SKM-1 (cell line): ENCODE data around the gene AGRN.
"Not testable (repeated sequence)": the region's sequence is repeated elsewhere in the genome, so short reads cannot be mapped to it uniquely, and the experiment has no call there.

Experiments used
- DNase-seq: peaks from one replicate; lab custom pipeline; 2025; ENCODE audit not compliant: unreplicated experiment; lab: John Stamatoyannopoulos, UW

AGRN gene

DNA sequence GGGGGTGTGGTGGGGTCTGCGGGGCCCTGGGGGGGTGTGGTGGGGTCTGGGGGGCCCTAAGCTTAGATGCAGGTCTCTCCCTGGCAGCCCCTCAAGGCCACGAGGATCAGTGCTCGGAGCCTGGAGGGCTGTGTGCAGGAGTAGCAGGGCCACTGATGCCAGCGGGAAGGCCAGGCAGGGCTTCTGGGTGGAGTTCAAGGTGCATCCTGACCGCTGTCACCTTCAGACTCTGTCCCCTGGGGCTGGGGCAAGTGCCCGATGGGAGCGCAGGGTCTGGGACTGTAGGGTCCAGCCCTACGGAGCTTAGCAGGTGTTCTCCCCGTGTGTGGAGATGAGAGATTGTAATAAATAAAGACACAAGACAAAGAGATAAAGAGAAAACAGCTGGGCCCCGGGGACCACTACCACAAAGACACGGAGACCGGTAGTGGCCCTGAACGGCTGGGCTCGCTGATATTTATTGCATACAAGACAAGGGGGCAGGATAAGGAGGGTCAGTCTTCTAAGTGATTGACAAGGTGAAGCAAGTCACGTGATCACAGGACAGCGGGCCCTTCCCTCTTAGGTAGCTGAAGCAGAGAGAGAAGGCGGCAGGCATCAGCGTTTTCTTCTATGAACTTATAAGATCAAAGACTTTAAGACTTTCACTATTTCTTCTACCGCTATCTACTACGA lies 45.5 kb downstream of the AGRN start:
- no peak for DNase-seq

- not testable (repeated sequence) for DNase-seq
These were observed 46.0 kb downstream of the AGRN start for GRCh38 chr1:1065940-1066304.

- DNase-seq, result no peak
These were observed 46.7 kb downstream of the AGRN start for GRCh38 chr1:1066403-1067283.

GRCh38 chr1:1067284-1067859 lies 47.5 kb downstream of the AGRN start:
- no peak for DNase-seq

DNA sequence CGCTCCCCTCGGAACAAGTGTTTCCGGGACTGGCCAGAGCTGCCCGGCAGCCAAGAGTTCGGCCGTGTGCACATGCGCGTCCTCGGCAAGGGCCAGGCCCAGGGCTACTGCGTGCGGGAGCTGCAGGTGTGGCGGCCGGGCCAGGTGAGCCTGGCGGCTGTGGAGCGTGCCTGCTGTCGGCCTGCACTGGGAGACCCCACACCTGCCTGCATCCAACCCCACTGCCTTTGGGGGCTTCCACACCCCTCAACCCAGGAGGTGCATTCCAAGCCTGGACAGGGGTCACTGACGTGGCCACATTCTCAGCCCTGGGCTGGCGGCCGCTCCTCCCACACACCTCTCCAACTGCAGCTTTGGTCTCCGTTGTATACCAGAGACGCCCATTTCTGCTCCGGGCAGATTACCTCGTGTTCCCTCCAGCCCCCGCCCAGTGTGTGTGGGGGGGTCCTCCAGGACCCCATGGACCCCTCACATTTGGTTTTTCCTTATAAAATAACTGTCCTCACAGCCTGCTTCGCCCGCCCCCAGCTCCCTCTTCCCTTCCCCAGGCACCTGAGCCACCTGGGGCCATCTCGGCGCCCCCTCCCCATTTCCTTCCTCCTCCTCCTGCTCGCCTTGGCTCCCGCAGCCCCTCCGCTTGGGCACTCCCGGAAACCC lies 48.1 kb downstream of the AGRN start:
- DNase-seq, result no peak

GRCh38 chr1:1068517-1069055 lies 48.7 kb downstream of the AGRN start:
- DNase-seq, result no peak

- no peak for DNase-seq
These were observed 49.3 kb downstream of the AGRN start for GRCh38 chr1:1069056-1069710.

- no peak for DNase-seq
These were observed 50.1 kb downstream of the AGRN start for GRCh38 chr1:1069711-1070676.

- DNase-seq, result no peak
These were observed 51.8 kb downstream of the AGRN start for GRCh38 chr1:1071486-1072298.

DNA sequence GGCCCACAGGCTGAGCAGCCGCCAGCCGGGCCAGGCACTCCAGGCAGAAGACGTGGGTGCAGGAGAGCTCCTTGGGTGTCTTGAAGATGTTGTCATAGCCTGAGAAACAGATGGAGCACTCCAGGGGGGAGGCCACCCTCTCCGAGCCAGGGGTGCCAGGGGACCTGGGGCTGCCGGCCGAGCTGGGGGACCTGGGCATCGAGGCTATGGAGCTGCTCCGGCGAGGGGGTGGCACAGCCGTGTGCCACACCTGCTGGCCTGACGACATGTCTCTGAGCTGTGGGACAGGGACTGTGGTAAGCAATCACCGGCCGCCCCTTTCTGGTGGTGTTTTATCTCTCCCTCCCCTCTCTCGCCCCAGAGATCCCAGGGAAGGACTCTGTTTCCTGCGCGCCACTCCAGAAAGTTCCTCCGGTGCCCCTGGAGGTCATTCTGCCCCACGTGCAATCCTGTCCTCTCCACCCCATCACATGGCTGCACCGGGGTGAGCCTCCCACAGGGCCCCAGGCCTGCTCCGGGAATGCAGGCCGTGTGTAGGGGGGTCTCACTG lies 52.5 kb downstream of the AGRN start:
- no peak for DNase-seq

- no peak for DNase-seq
These were observed 53.2 kb downstream of the AGRN start for GRCh38 chr1:1072849-1073742.

DNA sequence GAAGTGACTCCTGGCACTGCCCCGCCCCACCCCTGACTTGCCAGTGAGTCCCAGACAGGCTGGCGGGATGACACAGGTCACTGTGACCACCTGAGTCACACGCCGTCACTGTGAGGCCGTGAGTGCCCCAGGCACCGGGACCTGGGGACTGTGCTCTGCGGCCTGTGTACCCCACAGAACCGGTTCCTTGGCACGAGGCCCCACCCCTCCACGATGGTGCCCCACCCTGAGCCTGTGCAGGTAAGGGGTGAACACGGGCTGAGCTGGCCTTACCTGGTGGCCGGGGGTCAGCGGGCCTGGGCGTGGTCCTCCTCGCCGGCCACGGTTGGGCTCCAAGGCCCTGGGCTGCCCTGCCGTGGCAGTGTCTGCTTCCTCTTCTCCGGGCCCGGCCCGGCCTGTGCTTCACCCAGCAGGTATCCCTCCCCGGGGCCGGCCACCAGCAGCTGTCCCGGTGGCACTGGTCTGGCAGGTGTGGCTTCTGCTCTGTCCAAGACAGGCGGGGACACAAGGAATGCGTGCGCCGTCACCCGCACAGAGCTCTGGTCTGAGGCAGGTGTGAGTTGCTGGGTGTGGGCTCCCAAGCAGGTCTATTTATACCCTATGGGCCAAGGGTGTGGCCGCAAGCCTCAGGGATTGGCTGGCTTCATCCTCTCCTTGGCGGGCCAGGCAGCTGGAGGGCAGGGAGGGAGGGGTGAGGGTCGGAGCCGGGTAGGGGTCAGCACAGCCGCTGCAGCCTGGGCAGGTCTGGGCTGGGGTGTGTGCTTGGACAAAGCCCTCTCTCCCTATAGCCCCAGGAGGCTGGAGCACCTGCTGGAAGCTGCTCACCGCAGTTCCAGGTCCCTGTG lies 54.0 kb downstream of the AGRN start, which contains the start of gene RNF223:
Gene RNF223 (minus strand): TSS at position 564 of the 845 bp plus-strand sequence. CDS start 1,740 bp downstream, outside the sequence.
- no peak for DNase-seq

GRCh38 chr1:1074631-1075147 lies 54.8 kb downstream of the AGRN start:
- DNase-seq, result no peak

GRCh38 chr1:1075148-1075935 lies 55.4 kb downstream of the AGRN start:
- DNase-seq, result no peak

DNA sequence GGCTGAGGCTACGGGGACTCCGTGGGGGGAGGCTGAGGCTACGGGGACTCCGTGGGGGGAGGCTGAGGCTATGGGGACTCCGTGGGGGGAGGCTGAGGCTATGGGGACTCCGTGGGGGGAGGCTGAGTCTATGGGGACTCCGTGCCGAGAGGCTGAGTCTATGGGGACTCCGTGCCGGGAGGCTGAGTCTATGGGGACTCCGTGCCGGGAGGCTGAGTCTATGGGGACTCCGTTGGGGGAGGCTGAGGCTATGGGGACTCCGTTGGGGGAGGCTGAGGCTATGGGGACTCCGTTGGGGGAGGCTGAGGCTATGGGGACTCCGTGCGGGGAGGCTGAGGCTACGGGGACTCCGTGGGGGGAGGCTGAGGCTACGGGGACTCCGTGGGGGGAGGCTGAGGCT lies 57.5 kb downstream of the AGRN start:
- not testable (repeated sequence) for DNase-seq
